Ovary (tissue), 9 donors: ENCODE results near the gene RFXANK. TPM values are rescaled to one million over a fixed set of nuclear protein-coding genes. Genes with fewer than 3 reads are reported as not detected.
"Not testable (repeated sequence)": the region's sequence is repeated elsewhere in the genome, so short reads cannot be mapped to it uniquely, and the experiment has no call there.

Experiments
- DNase-seq, 5 donors: peaks; one replicate each; pipeline ENCODE4 v3.0.0-alpha.2; 2019 to 2020
- H3K27ac ChIP-seq, 2 donors: fragments of 200-600 bp; one replicate each; pipeline versions ENCODE4 v1.5.1 to v1.8.0; 2019 to 2022
- H3K27me3 ChIP-seq: fragments of 200-600 bp; one replicate; pipeline ENCODE4 v1.8.0; 2022
- H3K36me3 ChIP-seq: fragments of 200-600 bp; sonication (generic); one replicate; pipeline ENCODE4 v1.5.1; 2019
- H3K4me1 ChIP-seq: one replicate; pipeline ENCODE4 v1.8.1; 2013; ENCODE audit warnings: mild to moderate bottlenecking, moderate library complexity; ENCODE audit not compliant: insufficient read depth
- H3K4me3 ChIP-seq: fragments of 200-600 bp; sonication (generic); one replicate; pipeline ENCODE4 v1.5.1; 2017
- H3K9me3 ChIP-seq, 2 donors: fragments of 200-600 bp in 1 of 2; sonication (generic) in 1 of 2; one replicate each; pipeline versions ENCODE4 v1.5.1 to v1.8.1; 2013 to 2019; ENCODE audit warnings: mild to moderate bottlenecking in 1 of 2, moderate library complexity in 1 of 2
- CTCF ChIP-seq, 3 donors: fragments of 450-650 bp in 2 of 3; fragments of 200-600 bp in 1 of 3; IDR thresholded peaks; one replicate each; pipeline versions ENCODE4 v1.5.1 to v1.8.0; 2016 to 2022; ENCODE audit warnings: antibody characterized with exemption in 3 of 3, mild to moderate bottlenecking in 1 of 3
- EP300 ChIP-seq: sonication (generic); formaldehyde crosslinking; IDR thresholded peaks from one replicate; pipeline ENCODE4 v1.6.1; 2017; ENCODE audit warnings: antibody characterized with exemption
- POLR2A ChIP-seq: fragments of 450-650 bp; IDR thresholded peaks from one replicate; pipeline ENCODE4 v1.6.1; 2017; ENCODE audit warnings: antibody characterized with exemption, mild to moderate bottlenecking, moderate library complexity
- WGBS, 3 donors: extraction: QIAGEN DNeasy Blood & Tissue Kit in 1 of 3; methylation state at CpG; one replicate each; pipeline versions ENCODE4 v1.1.5 to v1.1.7; 2013 to 2017; 5-methylcytosine and 5-hydroxymethylcytosine counted together
- intact Hi-C, 4 donors: fragments of 100-400 bp; cut with DNase I; formaldehyde crosslinking; loops; one replicate each; pipeline versions ENCODE4 v1.11.0 to v1.15.1; 2022 to 2023
- polyA plus RNA-seq, 2 donors: library from polyadenylated mRNA; stranded (reverse); fragments of 200-250 nt in 1 of 2; fragments of 350-450 nt in 1 of 2; fragmentation: Illumina TruSeq in 1 of 2; extraction: RNeasy Lipid Tissue Mini Kit (QIAGEN cat#74804) in 1 of 2; gene quantifications; one replicate each; pipeline ENCODE4 v1.2.3, GENCODE V29; 2013 to 2014
- total RNA-seq, 7 donors: library from RNA; depleted of rRNA in 2 of 7; stranded (reverse); fragments of >200 nt in 2 of 7; fragmentation: NEBNext Ultra II Directional in 3 of 7; extraction: Animal tissue kit (Norgen Biotek cat#: 25700) in 3 of 7; gene quantifications; one replicate each; pipeline versions ENCODE4 v1.1.0 to v1.2.4, GENCODE V29; 2016 to 2023
- donor health status: DM: no; HTN: no; CAD: no; lungs with moderate emphysema.
- donor health status: DM: no; HTN: no; CAD: no.
- donor health status: Bipolar disorder and iron deficiency.
- donor health status: DM: yes; HTN: yes; CAD: no.
- donor health status: DM: no; HTN: no; CAD: no.
- donor health status: DM: yes; HTN: yes; CAD: no.

The RFXANK gene
- total and polyA plus RNA-seq, 9 donors: 9.7 to 67.2 (median 58.4) TPM

GRCh38 chr19:19215792-19216191 is 23.7 kb downstream of the RFXANK start:
- 57 to 65% (median 63%) methylated on average over 4 of the region's 4 CpGs for WGBS, 3 donors
- H3K27ac ChIP-seq: no peak overlapping the region
- no peak for DNase-seq
- H3K36me3 ChIP-seq: no peaks in the 10 kb centered on the region
- H3K4me3 ChIP-seq: no peak overlapping the region
- no peaks in the 10 kb centered on the region for H3K9me3 ChIP-seq
- H3K27me3 ChIP-seq: no peaks in the 10 kb centered on the region
- no peak for TF ChIP-seq POLR2A
- no peak for TF ChIP-seq EP300
- TF ChIP-seq CTCF (IDR thresholded peaks at IDR 0.05): no peak
- intact Hi-C loops: no loop called here
- H3K4me1 ChIP-seq: no peaks in the 10 kb centered on the region

- Histone ChIP-seq H3K36me3 (no peaks in the 10 kb centered on the region), H3K4me3 (no peak overlapping the region), H3K27ac (no peak overlapping the region), H3K9me3 (no peaks in the 10 kb centered on the region), H3K27me3 (no peaks in the 10 kb centered on the region), H3K4me1 (no peaks in the 10 kb centered on the region)
- TF ChIP-seq CTCF (IDR thresholded peaks at IDR 0.05) (no peak), EP300 (no peak), POLR2A (no peak)
- WGBS, 3 donors: 52 to 55% (median 52%) methylated on average over 4 of the region's 4 CpGs
- intact Hi-C loops: no loop called here
- no peak for DNase-seq
Measured at GRCh38 chr19:19217099-19217498, 25.0 kb downstream of the RFXANK start.

- H3K4me1 ChIP-seq: no peaks in the 10 kb centered on the region
- H3K4me3 ChIP-seq: no peak overlapping the region
- H3K27ac ChIP-seq: no peak overlapping the region
- no peaks in the 10 kb centered on the region for H3K9me3 ChIP-seq
- H3K27me3 ChIP-seq: no peaks in the 10 kb centered on the region
- no peaks in the 10 kb centered on the region for H3K36me3 ChIP-seq
- intact Hi-C loops: no loop called here
- TF ChIP-seq POLR2A (no peak), EP300 (no peak), CTCF (IDR thresholded peaks at IDR 0.05) (no peak)
- WGBS, 3 donors: 83 to 90% (median 84%) methylated on average over 21 of the region's 21 CpGs
- no peak for DNase-seq
Measured at GRCh38 chr19:19218911-19219310, 26.9 kb downstream of the RFXANK start.

GRCh38 chr19:19221000-19221399 is 28.9 kb downstream of the RFXANK start:
- DNase-seq, H3K4me1 ChIP-seq, H3K36me3 ChIP-seq, H3K4me3 ChIP-seq, intact Hi-C loops, H3K9me3 ChIP-seq, H3K27ac ChIP-seq, H3K27me3 ChIP-seq: not testable (repeated sequence)
- 78 to 86% (median 80%) methylated on average over 8 of the region's 8 CpGs for WGBS, 3 donors

GRCh38 chr19:19223060-19223459 is 31.0 kb downstream of the RFXANK start:
- Histone ChIP-seq H3K27ac (no peak overlapping the region), H3K4me3 (no peak overlapping the region), H3K4me1 (peaks cover 2% of the 10 kb centered on the region), H3K9me3 (no peaks in the 10 kb centered on the region), H3K27me3 (no peaks in the 10 kb centered on the region), H3K36me3 (no peaks in the 10 kb centered on the region)
- intact Hi-C loops: no loop called here
- whole genome bisulfite sequencing, 3 donors: 71 to 86% (median 80%) methylated on average over 5 of the region's 5 CpGs
- DNase-seq: no peak
- no peak for TF ChIP-seq POLR2A
- TF ChIP-seq CTCF (IDR thresholded peaks at IDR 0.05): no peak
- no peak for TF ChIP-seq EP300
